ENCODE results near the gene ZNF862.

- TF ChIP-seq, protein P1, sequence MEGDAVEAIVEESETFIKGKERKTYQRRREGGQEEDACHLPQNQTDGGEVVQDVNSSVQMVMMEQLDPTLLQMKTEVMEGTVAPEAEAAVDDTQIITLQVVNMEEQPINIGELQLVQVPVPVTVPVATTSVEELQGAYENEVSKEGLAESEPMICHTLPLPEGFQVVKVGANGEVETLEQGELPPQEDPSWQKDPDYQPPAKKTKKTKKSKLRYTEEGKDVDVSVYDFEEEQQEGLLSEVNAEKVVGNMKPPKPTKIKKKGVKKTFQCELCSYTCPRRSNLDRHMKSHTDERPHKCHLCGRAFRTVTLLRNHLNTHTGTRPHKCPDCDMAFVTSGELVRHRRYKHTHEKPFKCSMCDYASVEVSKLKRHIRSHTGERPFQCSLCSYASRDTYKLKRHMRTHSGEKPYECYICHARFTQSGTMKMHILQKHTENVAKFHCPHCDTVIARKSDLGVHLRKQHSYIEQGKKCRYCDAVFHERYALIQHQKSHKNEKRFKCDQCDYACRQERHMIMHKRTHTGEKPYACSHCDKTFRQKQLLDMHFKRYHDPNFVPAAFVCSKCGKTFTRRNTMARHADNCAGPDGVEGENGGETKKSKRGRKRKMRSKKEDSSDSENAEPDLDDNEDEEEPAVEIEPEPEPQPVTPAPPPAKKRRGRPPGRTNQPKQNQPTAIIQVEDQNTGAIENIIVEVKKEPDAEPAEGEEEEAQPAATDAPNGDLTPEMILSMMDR (IDR thresholded peaks at IDR 0.05), result no peak
- TF ChIP-seq, protein P2, sequence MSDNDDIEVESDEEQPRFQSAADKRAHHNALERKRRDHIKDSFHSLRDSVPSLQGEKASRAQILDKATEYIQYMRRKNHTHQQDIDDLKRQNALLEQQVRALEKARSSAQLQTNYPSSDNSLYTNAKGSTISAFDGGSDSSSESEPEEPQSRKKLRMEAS (IDR thresholded peaks at IDR 0.05; ENCODE audit: low read depth), result no peak
- TF ChIP-seq GABPA (IDR thresholded peaks at IDR 0.05; ENCODE audit: low read depth) (no peak), TAF1 (IDR thresholded peaks at IDR 0.05; ENCODE audit: borderline replicate concordance, low read depth, low read length) (no peak), JUND (IDR thresholded peaks at IDR 0.05) (no peak), YY1 (IDR thresholded peaks at IDR 0.05; ENCODE audit: low read depth) (no peak), EP300 (IDR thresholded peaks at IDR 0.05; ENCODE audit: borderline replicate concordance in 1 of 2, low read depth in 1 of 2, low read length in 1 of 2) (no peak), POLR2AphosphoS5 (IDR thresholded peaks at IDR 0.05; ENCODE audit: low read depth, low read length) (no peak), REST (IDR thresholded peaks at IDR 0.05; ENCODE audit: low read depth, low read length) (no peak), RCOR1 (IDR thresholded peaks at IDR 0.05; ENCODE audit: low read length) (no peak), EZH2phosphoT487 (IDR thresholded peaks at IDR 0.05; ENCODE audit: borderline replicate concordance, low read depth) (no peak)
- TF ChIP-seq, protein P3, sequence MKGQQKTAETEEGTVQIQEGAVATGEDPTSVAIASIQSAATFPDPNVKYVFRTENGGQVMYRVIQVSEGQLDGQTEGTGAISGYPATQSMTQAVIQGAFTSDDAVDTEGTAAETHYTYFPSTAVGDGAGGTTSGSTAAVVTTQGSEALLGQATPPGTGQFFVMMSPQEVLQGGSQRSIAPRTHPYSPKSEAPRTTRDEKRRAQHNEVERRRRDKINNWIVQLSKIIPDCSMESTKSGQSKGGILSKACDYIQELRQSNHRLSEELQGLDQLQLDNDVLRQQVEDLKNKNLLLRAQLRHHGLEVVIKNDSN (IDR thresholded peaks at IDR 0.05; ENCODE audit: borderline replicate concordance, low read depth), result no peak
These were observed 21.7 kb downstream of the ZNF862 start for GRCh38 chr7:149859876-149860275.
